HepG2 (cell line): ENCODE measurements around the gene SCYGR5. TPM values are rescaled to one million over a fixed set of nuclear protein-coding genes. Genes with fewer than 3 reads are reported as not detected.
A peak's percentile ranks its signal among the peaks of the same experiment; 100 is the strongest.

ENCODE experiments used
- AKNA ChIP-seq: sonication (generic); formaldehyde crosslinking; IDR thresholded peaks from 2 replicates; pipeline ENCODE4 v1.4.0; 2020; ENCODE audit warnings: missing genetic modification reagents, borderline replicate concordance
- BCL6 ChIP-seq: IDR thresholded peaks from 2 replicates; pipeline ENCODE4 v1.6.1; 2016; ENCODE audit warnings: missing genetic modification reagents, missing compliant biosample characterization
- ESRRA ChIP-seq: sonication (generic); formaldehyde crosslinking; IDR thresholded peaks from 2 replicates; pipeline ENCODE4 v1.5.1; 2020; ENCODE audit warnings: mild to moderate bottlenecking, low read depth, missing genetic modification reagents
- FIP1L1 ChIP-seq: fragments of 200-400 bp; formaldehyde crosslinking; IDR thresholded peaks from 2 replicates; pipeline ENCODE4 v1.6.1; 2018; ENCODE audit warnings: low read depth, mild to moderate bottlenecking, low read length, moderate library complexity, borderline replicate concordance; ENCODE audit not compliant: insufficient read depth
- FOXK1 ChIP-seq: sonication (generic); formaldehyde crosslinking; IDR thresholded peaks from 2 replicates; pipeline ENCODE4 v1.4.0; 2020; ENCODE audit warnings: low read depth, missing genetic modification reagents, borderline replicate concordance
- HBP1 ChIP-seq: IDR thresholded peaks from 2 replicates; pipeline ENCODE4 v1.6.1; 2016; ENCODE audit warnings: low read depth, control low read depth
- HNF4A ChIP-seq: sonication (generic); formaldehyde crosslinking; IDR thresholded peaks from 2 replicates; pipeline ENCODE4 v1.4.0; 2020; ENCODE audit warnings: missing genetic modification reagents
- HNRNPL ChIP-seq: fragments of 200-400 bp; formaldehyde crosslinking; IDR thresholded peaks from 2 replicates; pipeline ENCODE4 v1.6.1; 2017; ENCODE audit warnings: mild to moderate bottlenecking, low read depth, low read length
- KLF6 ChIP-seq: IDR thresholded peaks from 2 replicates; pipeline ENCODE4 v1.8.0; 2016; ENCODE audit warnings: missing biosample characterization, missing genetic modification reagents
- MIER2 ChIP-seq: IDR thresholded peaks from 2 replicates; pipeline ENCODE4 v1.6.1; 2016; ENCODE audit warnings: missing biosample characterization, missing genetic modification reagents
- MIXL1 ChIP-seq: IDR thresholded peaks from 2 replicates; pipeline ENCODE4 v1.6.1; 2016
- ONECUT2 ChIP-seq: sonication (generic); formaldehyde crosslinking; IDR thresholded peaks from 2 replicates; pipeline ENCODE4 v1.4.0; 2020; ENCODE audit warnings: missing genetic modification reagents
- PREB ChIP-seq: sonication (generic); formaldehyde crosslinking; IDR thresholded peaks from 2 replicates; pipeline ENCODE4 v1.4.0; 2020; ENCODE audit warnings: missing genetic modification reagents
- SOX13 ChIP-seq, 3 experiments: fragments of 450-650 bp in 1 of 3; sonication (generic) in 1 of 3; formaldehyde crosslinking in 1 of 3; IDR thresholded peaks in 2 of 3; conservative IDR thresholded peaks in 1 of 3; 2 replicates each; pipeline versions ENCODE4 v1.5.0 to v1.6.1; 2016 to 2020; ENCODE audit warnings: antibody characterized with exemption in 1 of 3, mild to moderate bottlenecking in 1 of 3, missing compliant biosample characterization in 1 of 3, missing genetic modification reagents in 1 of 3, moderate library complexity in 1 of 3
- SOX6 ChIP-seq, 2 experiments: fragments of 450-650 bp in 1 of 2; sonication (generic) in 1 of 2; formaldehyde crosslinking in 1 of 2; IDR thresholded peaks; 2 replicates each; pipeline versions ENCODE4 v1.4.0 to v1.6.1; 2017 to 2020; ENCODE audit warnings: antibody characterized with exemption in 1 of 2, mild to moderate bottlenecking in 1 of 2, missing genetic modification reagents in 1 of 2
- ZNF275 ChIP-seq: sonication (generic); formaldehyde crosslinking; IDR thresholded peaks from 2 replicates; pipeline ENCODE4 v1.8.0; 2022; ENCODE audit warnings: missing genetic modification reagents, mild to moderate bottlenecking, inconsistent platforms, borderline replicate concordance
- ZNF34 ChIP-seq: sonication (generic); formaldehyde crosslinking; IDR thresholded peaks from 2 replicates; pipeline ENCODE4 v1.4.0; 2020; ENCODE audit warnings: mild to moderate bottlenecking, missing genetic modification reagents, borderline replicate concordance
- ZNF549 ChIP-seq: sonication (generic); formaldehyde crosslinking; IDR thresholded peaks from 2 replicates; pipeline ENCODE4 v1.5.0; 2020; ENCODE audit warnings: missing genetic modification reagents
- ZNF577 ChIP-seq: sonication (generic); formaldehyde crosslinking; IDR thresholded peaks from 2 replicates; pipeline ENCODE4 v1.4.0; 2020; ENCODE audit warnings: mild to moderate bottlenecking, low read depth, missing genetic modification reagents, borderline replicate concordance
- ZNF607 ChIP-seq: sonication (generic); formaldehyde crosslinking; IDR thresholded peaks from 2 replicates; pipeline ENCODE4 v1.5.1; 2020; ENCODE audit warnings: missing genetic modification reagents, mild to moderate bottlenecking, borderline replicate concordance
- ZSCAN9 ChIP-seq: IDR thresholded peaks from 2 replicates; pipeline ENCODE4 v1.6.1; 2016; ENCODE audit warnings: borderline replicate concordance
- polyA plus RNA-seq, 8 experiments: library from polyadenylated mRNA; depleted of rRNA in 3 of 8; stranded (reverse) in 7 of 8; unstranded in 1 of 8; fragments of >200 nt; fragmentation: Illumina TruSeq in 4 of 8; extraction: Trizol in 4 of 8; gene quantifications; 2 replicates each; pipeline versions ENCODE4 v1.2.1 to v1.2.3, GENCODE V29; 2011 to 2016; ENCODE audit warnings: low read depth in 4 of 8, missing spikeins in 1 of 8, mixed read lengths in 1 of 8; ENCODE audit not compliant: insufficient read depth in 1 of 8
- total RNA-seq, 5 experiments: library from RNA; depleted of rRNA; stranded (reverse); fragments of >200 nt; fragmentation: Illumina TruSeq; extraction: Trizol; gene quantifications; 2 replicates each; pipeline ENCODE4 v1.2.3, GENCODE V29; 2016; ENCODE audit warnings: low read depth in 1 of 5

SCYGR5 gene
- total and polyA plus RNA-seq, 2 of the 13 experiments (the other 11 are each of a cell fraction or from before 2014, with no cell fraction given), result not detected

- TF ChIP-seq AKNA (CRISPR knock-in tag) (no peak), MIXL1 (0 out of 2 replicates have a peak, but pooled peaks have one; percentile 35), HNRNPL (no peak), KLF6 (CRISPR knock-in tag) (no peak), FIP1L1 (no peak), SOX13 (IDR thresholded peaks at IDR 0.05) (no peak), SOX13 (CRISPR knock-in tag; conservative IDR thresholded peaks at IDR 0.05 in 1 of 2, IDR thresholded peaks at IDR 0.05 in 1 of 2) (0 out of 4 replicates have a peak, but pooled peaks of 1 of the 2 experiments have one; percentile 14), ZSCAN9 (CRISPR knock-in tag) (no peak), ONECUT2 (no peak), PREB (CRISPR knock-in tag) (no peak), ESRRA (CRISPR knock-in tag) (peak; percentile 78; the same call in 1 of the 2 replicates), SOX6 (IDR thresholded peaks at IDR 0.05) (no peak), SOX6 (CRISPR knock-in tag; IDR thresholded peaks at IDR 0.05) (peak; percentile 18; the same call in 1 of the 2 replicates), MIER2 (CRISPR knock-in tag) (no peak), ZNF275 (CRISPR knock-in tag) (no peak), ZNF607 (CRISPR knock-in tag) (no peak), BCL6 (CRISPR knock-in tag) (peak; percentile 29; the same call in 1 of the 2 replicates), ZNF34 (CRISPR knock-in tag) (no peak), HBP1 (no peak), HNF4A (0 out of 2 replicates have a peak, but pooled peaks have one; percentile 25), FOXK1 (CRISPR knock-in tag) (peak; percentile 54; the same call in 1 of the 2 replicates), ZNF549 (CRISPR knock-in tag) (no peak), ZNF577 (CRISPR knock-in tag) (no peak)
Observed at GRCh38 chr2:227703280-227703732, 36.7 kb downstream of the SCYGR5 start (continued).
